Activated naive CD8-positive, alpha-beta T cell (primary cell): ENCODE measurements around the gene ENC1.

Source experiments
- H3K27ac Mint-ChIP-seq: one replicate; pipeline ENCODE4 v1.8.0; 2021; ENCODE audit warnings: mixed read lengths
- H3K27me3 Mint-ChIP-seq: one replicate; pipeline ENCODE4 v1.8.0; 2021; ENCODE audit warnings: mixed read lengths
- H3K36me3 Mint-ChIP-seq: one replicate; pipeline ENCODE4 v1.8.0; 2021; ENCODE audit warnings: mixed read lengths
- H3K4me1 Mint-ChIP-seq: one replicate; pipeline ENCODE4 v1.8.0; 2021; ENCODE audit warnings: low read depth, mixed read lengths
- H3K4me3 Mint-ChIP-seq: one replicate; pipeline ENCODE4 v1.8.0; 2021; ENCODE audit warnings: mild to moderate bottlenecking, mixed read lengths
- H3K9me3 Mint-ChIP-seq: one replicate; pipeline ENCODE4 v1.8.0; 2021; ENCODE audit warnings: low read depth, mixed read lengths

ENC1 gene

DNA sequence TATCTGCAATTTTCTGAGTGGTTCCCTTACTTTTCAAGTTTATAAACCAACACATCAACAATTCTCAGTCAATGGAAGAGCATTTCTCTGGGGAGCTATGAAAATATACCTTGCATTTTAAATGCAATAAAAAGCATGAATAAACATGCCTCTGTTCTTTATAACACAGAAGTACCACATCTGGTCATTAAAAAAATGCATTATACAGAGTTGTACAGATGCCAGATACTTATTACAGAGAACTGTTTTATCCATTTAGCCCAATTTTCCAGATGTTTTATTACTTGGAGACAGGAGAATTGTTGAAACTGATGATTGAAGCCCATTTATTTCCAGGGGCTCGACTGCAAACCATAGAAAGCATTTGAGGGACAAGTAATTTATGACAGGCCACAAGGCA, 25.3 kb upstream of the ENC1 start:
- Mint-ChIP-seq H3K36me3 (no peaks in the 10 kb centered on the region), H3K9me3 (no peaks in the 10 kb centered on the region), H3K27me3 (peaks cover 9% of the 10 kb centered on the region), H3K4me1 (no peaks in the 10 kb centered on the region), H3K27ac (no peak overlapping the region), H3K4me3 (no peak overlapping the region)

DNA sequence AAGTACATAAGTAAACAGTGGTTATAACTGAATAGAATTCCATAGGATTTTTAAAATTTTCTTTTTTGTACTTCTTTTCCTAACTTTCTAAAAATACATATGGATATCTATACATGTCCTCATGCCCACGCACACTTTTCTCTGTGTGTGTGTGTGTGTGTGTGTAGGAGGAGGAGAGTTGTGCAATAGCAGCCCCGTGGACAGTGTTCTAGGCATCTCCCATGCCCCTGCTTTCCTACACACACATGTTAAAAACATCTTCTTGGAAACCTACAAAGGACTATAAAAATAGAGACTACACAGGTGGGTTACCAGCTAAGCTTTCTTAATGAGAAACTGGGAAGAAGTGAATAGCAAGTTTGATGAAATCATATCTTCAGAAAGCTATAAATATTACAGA, 24.7 kb upstream of the ENC1 start:
- Mint-ChIP-seq H3K27ac (no peak overlapping the region), H3K9me3 (no peaks in the 10 kb centered on the region), H3K36me3 (no peaks in the 10 kb centered on the region), H3K4me3 (no peak overlapping the region), H3K27me3 (peaks cover 12% of the 10 kb centered on the region), H3K4me1 (no peaks in the 10 kb centered on the region)

GRCh38 chr5:74664551-74664950, 24.0 kb upstream of the ENC1 start:
- no peak overlapping the region for H3K27ac Mint-ChIP-seq
- no peaks in the 10 kb centered on the region for H3K9me3 Mint-ChIP-seq
- peaks cover 12% of the 10 kb centered on the region for H3K27me3 Mint-ChIP-seq
- no peaks in the 10 kb centered on the region for H3K4me1 Mint-ChIP-seq
- no peak overlapping the region for H3K4me3 Mint-ChIP-seq
- no peaks in the 10 kb centered on the region for H3K36me3 Mint-ChIP-seq

- Mint-ChIP-seq H3K36me3 (no peaks in the 10 kb centered on the region), H3K27me3 (peaks cover 12% of the 10 kb centered on the region), H3K27ac (no peak overlapping the region), H3K9me3 (no peaks in the 10 kb centered on the region), H3K4me1 (no peaks in the 10 kb centered on the region), H3K4me3 (no peak overlapping the region)
Measured at GRCh38 chr5:74660873-74661272, 20.3 kb upstream of the ENC1 start.

DNA sequence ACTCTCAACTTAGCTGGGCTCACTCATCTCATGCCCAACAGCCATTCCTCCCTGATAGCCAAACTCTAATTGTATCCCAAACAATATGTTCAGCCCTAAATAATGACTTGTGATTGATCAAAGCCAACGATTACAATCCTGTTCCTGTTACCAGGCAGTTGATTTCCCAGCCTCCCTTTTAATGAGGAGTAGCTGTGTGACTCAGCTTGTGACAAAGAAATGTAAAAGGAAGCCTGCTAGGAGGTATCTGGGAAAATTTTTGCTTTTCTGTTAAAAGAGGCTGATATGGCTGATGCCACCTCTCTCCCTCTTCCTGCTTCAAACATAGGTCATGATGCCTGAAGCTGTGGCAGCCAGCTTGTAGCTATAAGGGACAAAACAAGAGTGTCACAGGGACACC, 19.6 kb upstream of the ENC1 start:
- H3K36me3 Mint-ChIP-seq = no peaks in the 10 kb centered on the region
- no peak overlapping the region for H3K27ac Mint-ChIP-seq
- H3K4me3 Mint-ChIP-seq = no peak overlapping the region
- peaks cover 12% of the 10 kb centered on the region for H3K27me3 Mint-ChIP-seq
- H3K4me1 Mint-ChIP-seq = no peaks in the 10 kb centered on the region
- no peaks in the 10 kb centered on the region for H3K9me3 Mint-ChIP-seq

GRCh38 chr5:74659172-74659571, 18.6 kb upstream of the ENC1 start:
- H3K27ac Mint-ChIP-seq = no peak overlapping the region
- H3K27me3 Mint-ChIP-seq = peaks cover 12% of the 10 kb centered on the region

DNA sequence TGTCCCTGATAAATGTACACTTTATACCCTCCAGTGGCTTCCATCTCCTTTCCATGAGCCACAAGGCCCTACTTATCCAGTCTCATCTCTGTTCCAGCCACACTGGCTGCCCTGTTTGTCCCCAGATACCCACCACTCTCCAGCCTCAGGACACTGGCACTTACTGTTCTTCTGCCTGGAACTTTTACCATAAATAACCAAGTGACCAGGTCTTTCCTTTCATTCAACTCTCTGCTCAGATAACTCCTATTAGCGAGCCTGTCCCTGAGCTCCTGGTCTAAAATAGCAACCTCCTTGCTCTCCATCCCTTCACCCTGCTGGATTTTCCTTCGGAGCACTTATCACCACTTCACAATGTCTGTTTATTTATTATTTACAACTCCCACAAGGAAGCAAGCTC, 16.6 kb upstream of the ENC1 start:
- Mint-ChIP-seq H3K4me3 (no peak overlapping the region), H3K9me3 (no peaks in the 10 kb centered on the region), H3K36me3 (no peaks in the 10 kb centered on the region), H3K4me1 (no peaks in the 10 kb centered on the region), H3K27me3 (peaks cover 9% of the 10 kb centered on the region), H3K27ac (no peak overlapping the region)

More at GRCh38 chr5:74659172-74659571, 18.6 kb upstream of the ENC1 start:
- Mint-ChIP-seq H3K9me3 (no peaks in the 10 kb centered on the region), H3K4me1 (no peaks in the 10 kb centered on the region), H3K36me3 (no peaks in the 10 kb centered on the region), H3K4me3 (no peak overlapping the region)

- H3K27ac Mint-ChIP-seq = no peak overlapping the region
- no peaks in the 10 kb centered on the region for H3K9me3 Mint-ChIP-seq
- H3K4me1 Mint-ChIP-seq = no peaks in the 10 kb centered on the region
- H3K27me3 Mint-ChIP-seq = peaks cover 4% of the 10 kb centered on the region
- H3K36me3 Mint-ChIP-seq = no peaks in the 10 kb centered on the region
- no peak overlapping the region for H3K4me3 Mint-ChIP-seq
Measured at GRCh38 chr5:74655716-74656115, 15.2 kb upstream of the ENC1 start.

- Mint-ChIP-seq H3K4me1 (no peaks in the 10 kb centered on the region), H3K27ac (no peak overlapping the region), H3K36me3 (no peaks in the 10 kb centered on the region), H3K4me3 (no peak overlapping the region), H3K9me3 (no peaks in the 10 kb centered on the region), H3K27me3 (peaks cover 3% of the 10 kb centered on the region)
Measured at GRCh38 chr5:74655206-74655605, 14.7 kb upstream of the ENC1 start.

GRCh38 chr5:74653991-74654390, 13.5 kb upstream of the ENC1 start:
- Mint-ChIP-seq H3K27ac (no peak overlapping the region), H3K9me3 (no peaks in the 10 kb centered on the region), H3K4me1 (no peaks in the 10 kb centered on the region), H3K27me3 (peaks cover 3% of the 10 kb centered on the region), H3K36me3 (no peaks in the 10 kb centered on the region), H3K4me3 (no peak overlapping the region)

DNA sequence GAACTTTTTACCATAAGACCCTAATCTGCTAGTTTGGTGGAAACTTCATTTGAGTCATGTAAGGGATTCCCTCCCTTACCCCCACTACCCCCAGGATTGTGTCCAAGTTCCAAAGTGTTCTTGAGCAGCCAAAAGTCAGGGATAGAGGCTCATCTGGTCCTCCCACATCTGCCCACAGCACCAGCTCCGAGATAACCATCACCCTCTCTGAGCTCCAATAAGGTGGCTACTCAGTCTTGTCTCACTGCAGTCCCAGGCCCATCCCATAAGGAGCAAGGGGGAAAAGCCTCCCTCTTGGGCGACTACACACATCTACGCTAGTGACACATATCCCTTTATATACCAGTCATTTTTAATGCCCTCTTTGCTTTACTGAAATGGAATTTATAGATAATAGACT, 12.0 kb upstream of the ENC1 start:
- peaks cover 5% of the 10 kb centered on the region for H3K27me3 Mint-ChIP-seq
- no peak overlapping the region for H3K4me3 Mint-ChIP-seq
- H3K27ac Mint-ChIP-seq = no peak overlapping the region
- H3K4me1 Mint-ChIP-seq = no peaks in the 10 kb centered on the region
- no peaks in the 10 kb centered on the region for H3K9me3 Mint-ChIP-seq
- no peaks in the 10 kb centered on the region for H3K36me3 Mint-ChIP-seq

- no peaks in the 10 kb centered on the region for H3K9me3 Mint-ChIP-seq
- no peaks in the 10 kb centered on the region for H3K4me1 Mint-ChIP-seq
- H3K4me3 Mint-ChIP-seq = no peak overlapping the region
- H3K27me3 Mint-ChIP-seq = peaks cover 5% of the 10 kb centered on the region
- H3K36me3 Mint-ChIP-seq = no peaks in the 10 kb centered on the region
- H3K27ac Mint-ChIP-seq = no peak overlapping the region
Measured at GRCh38 chr5:74651710-74652109, 11.2 kb upstream of the ENC1 start.

DNA sequence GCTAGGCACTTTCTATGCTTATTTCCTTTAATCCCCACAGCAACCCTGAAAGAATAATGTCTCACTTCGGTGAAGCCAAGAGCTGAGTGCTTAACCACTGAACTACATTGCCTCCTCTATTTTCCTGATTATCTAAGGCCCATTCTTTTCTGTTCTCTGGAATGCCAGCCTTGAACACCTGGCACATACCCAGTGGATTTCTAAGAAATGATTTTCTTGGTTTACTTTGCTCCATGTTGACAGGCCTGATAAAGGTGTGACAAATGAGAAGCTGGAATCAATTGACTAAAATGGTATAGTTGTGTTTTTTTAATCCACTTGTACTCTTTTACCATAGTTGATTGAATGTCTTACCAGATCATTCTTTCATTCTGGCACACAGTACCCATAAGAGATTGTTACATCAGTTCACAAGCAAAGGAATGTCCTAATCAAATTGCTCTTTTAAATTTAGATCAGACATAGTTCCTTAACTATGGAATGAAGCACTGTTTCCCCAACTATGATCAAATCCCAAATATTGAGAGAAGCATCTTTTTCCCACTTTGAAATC, 9.0 kb upstream of the ENC1 start:
- Mint-ChIP-seq H3K27ac (no peak overlapping the region), H3K9me3 (no peaks in the 10 kb centered on the region), H3K27me3 (peaks cover 5% of the 10 kb centered on the region), H3K36me3 (no peaks in the 10 kb centered on the region), H3K4me1 (no peaks in the 10 kb centered on the region), H3K4me3 (no peak overlapping the region)

DNA sequence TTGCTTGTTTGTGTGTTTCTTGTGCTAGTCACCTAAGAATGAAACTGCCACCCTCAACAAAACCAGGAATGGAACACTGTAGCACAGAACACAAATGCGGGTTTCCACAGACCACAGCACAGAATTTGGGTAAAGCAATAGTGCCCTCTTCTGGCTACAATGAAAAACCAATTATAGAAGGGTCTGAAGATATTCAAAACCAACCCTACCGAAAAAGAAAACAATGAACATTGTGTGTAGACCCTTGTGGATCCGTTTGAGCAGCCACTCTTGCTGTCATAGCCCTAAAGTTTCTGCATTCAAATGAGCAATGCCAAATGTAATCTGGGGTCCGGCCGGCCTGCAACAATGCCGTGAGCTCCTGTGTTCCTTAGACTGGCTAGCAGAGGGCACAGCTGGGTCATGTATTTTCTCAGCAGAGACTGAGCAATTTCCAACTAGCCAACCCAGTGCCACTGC, 8.3 kb upstream of the ENC1 start:
- peaks cover 7% of the 10 kb centered on the region for H3K27me3 Mint-ChIP-seq
- H3K9me3 Mint-ChIP-seq = no peaks in the 10 kb centered on the region
- H3K4me3 Mint-ChIP-seq = no peak overlapping the region
- H3K36me3 Mint-ChIP-seq = no peaks in the 10 kb centered on the region
- H3K27ac Mint-ChIP-seq = no peak overlapping the region
- no peaks in the 10 kb centered on the region for H3K4me1 Mint-ChIP-seq

- Mint-ChIP-seq H3K4me3 (no peak overlapping the region), H3K36me3 (no peaks in the 10 kb centered on the region), H3K9me3 (no peaks in the 10 kb centered on the region), H3K27ac (no peak overlapping the region), H3K27me3 (peaks cover 7% of the 10 kb centered on the region), H3K4me1 (peaks cover 3% of the 10 kb centered on the region)
Measured at GRCh38 chr5:74647096-74647495, 6.6 kb upstream of the ENC1 start.

- H3K9me3 Mint-ChIP-seq = no peaks in the 10 kb centered on the region
- peaks cover 14% of the 10 kb centered on the region for H3K27me3 Mint-ChIP-seq
- H3K4me1 Mint-ChIP-seq = peaks cover 27% of the 10 kb centered on the region
- no peaks in the 10 kb centered on the region for H3K36me3 Mint-ChIP-seq
- no peak overlapping the region for H3K4me3 Mint-ChIP-seq
- no peak overlapping the region for H3K27ac Mint-ChIP-seq
Measured at GRCh38 chr5:74643111-74643562, 2.6 kb upstream of the ENC1 start.
